Tibial nerve (tissue), 4 donors: ENCODE measurements around the gene PTGER1. TPM values are rescaled to one million over a fixed set of nuclear protein-coding genes. Genes with fewer than 3 reads are reported as not detected.

Experiments used
- DNase-seq, 2 donors: peaks; one replicate each; pipeline ENCODE4 v3.0.0-alpha.2; 2019; ENCODE audit warnings: low spot score in 2 of 2
- H3K27ac ChIP-seq, 4 donors: fragments of 200-600 bp; sonication (generic) in 3 of 4; one replicate each; pipeline ENCODE4 v1.5.1; 2017 to 2019; ENCODE audit warnings: mild to moderate bottlenecking in 1 of 4
- H3K27me3 ChIP-seq, 2 donors: fragments of 200-600 bp; sonication (generic) in 1 of 2; one replicate each; pipeline versions ENCODE4 v1.5.1 to v1.6.0; 2017 to 2019
- H3K36me3 ChIP-seq, 3 donors: fragments of 200-600 bp; sonication (generic); one replicate each; pipeline ENCODE4 v1.5.1; 2018 to 2019
- H3K4me1 ChIP-seq, 4 donors: fragments of 200-600 bp; sonication (generic) in 3 of 4; one replicate each; pipeline ENCODE4 v1.5.1; 2017 to 2019
- H3K4me3 ChIP-seq, 4 donors: fragments of 200-600 bp; sonication (generic) in 3 of 4; one replicate each; pipeline ENCODE4 v1.5.1; 2017 to 2019; ENCODE audit warnings: mild to moderate bottlenecking in 1 of 4, moderate library complexity in 1 of 4
- H3K9me3 ChIP-seq, 4 donors: fragments of 200-600 bp; sonication (generic) in 3 of 4; one replicate each; pipeline ENCODE4 v1.5.1; 2017 to 2019
- EP300 ChIP-seq, 2 donors: sonication (generic); formaldehyde crosslinking; IDR thresholded peaks; one replicate each; pipeline ENCODE4 v1.6.1; 2017; ENCODE audit warnings: antibody characterized with exemption in 2 of 2, mild to moderate bottlenecking in 1 of 2
- POLR2A ChIP-seq, 2 donors: fragments of 450-650 bp; IDR thresholded peaks; one replicate each; pipeline ENCODE4 v1.6.1; 2017; ENCODE audit warnings: antibody characterized with exemption in 2 of 2, mild to moderate bottlenecking in 2 of 2, moderate library complexity in 2 of 2
- WGBS, 2 donors: methylation state at CpG; one replicate each; pipeline ENCODE4 v1.1.5; 2018; 5-methylcytosine and 5-hydroxymethylcytosine counted together
- total RNA-seq, 4 donors: library from RNA; depleted of rRNA; stranded (reverse); fragments of >200 nt; gene quantifications; one replicate each; pipeline ENCODE4 v1.1.0, GENCODE V29; 2016
- TF ChIP-seq, protein P1 (sequence below), 5 experiments: fragments of 200-600 bp in 3 of 5; fragments of 450-650 bp in 2 of 5; sonication (generic) in 3 of 5; IDR thresholded peaks; one replicate each; pipeline ENCODE4 v1.5.1; 2016 to 2019; ENCODE audit warnings: antibody characterized with exemption in 5 of 5, mild to moderate bottlenecking in 3 of 5, moderate library complexity in 2 of 5

The PTGER1 gene
- total RNA-seq, 4 donors from 2014 or later, result 0.90 to 5.9 (median 3.5) TPM

GRCh38 chr19:14473978-14474578 lies 1.1 kb downstream of the PTGER1 start:
- no peak overlapping the region for H3K27ac ChIP-seq
- DNase-seq, result no peak
- H3K4me3 ChIP-seq, result peak overlapping the region in 1 of 4 donors; percentile 40
- H3K4me1 ChIP-seq, result peaks cover 0 to 67% (median 26%) of the 10 kb centered on the region in 4 donors
- H3K27me3 ChIP-seq, result peaks cover 0 to 34% of the 10 kb centered on the region in 2 donors
- TF ChIP-seq EP300 (IDR thresholded peaks at IDR 0.05), result no peak
- TF ChIP-seq, protein P1, sequence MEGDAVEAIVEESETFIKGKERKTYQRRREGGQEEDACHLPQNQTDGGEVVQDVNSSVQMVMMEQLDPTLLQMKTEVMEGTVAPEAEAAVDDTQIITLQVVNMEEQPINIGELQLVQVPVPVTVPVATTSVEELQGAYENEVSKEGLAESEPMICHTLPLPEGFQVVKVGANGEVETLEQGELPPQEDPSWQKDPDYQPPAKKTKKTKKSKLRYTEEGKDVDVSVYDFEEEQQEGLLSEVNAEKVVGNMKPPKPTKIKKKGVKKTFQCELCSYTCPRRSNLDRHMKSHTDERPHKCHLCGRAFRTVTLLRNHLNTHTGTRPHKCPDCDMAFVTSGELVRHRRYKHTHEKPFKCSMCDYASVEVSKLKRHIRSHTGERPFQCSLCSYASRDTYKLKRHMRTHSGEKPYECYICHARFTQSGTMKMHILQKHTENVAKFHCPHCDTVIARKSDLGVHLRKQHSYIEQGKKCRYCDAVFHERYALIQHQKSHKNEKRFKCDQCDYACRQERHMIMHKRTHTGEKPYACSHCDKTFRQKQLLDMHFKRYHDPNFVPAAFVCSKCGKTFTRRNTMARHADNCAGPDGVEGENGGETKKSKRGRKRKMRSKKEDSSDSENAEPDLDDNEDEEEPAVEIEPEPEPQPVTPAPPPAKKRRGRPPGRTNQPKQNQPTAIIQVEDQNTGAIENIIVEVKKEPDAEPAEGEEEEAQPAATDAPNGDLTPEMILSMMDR (IDR thresholded peaks at IDR 0.05), result no peak
- no peak for TF ChIP-seq POLR2A (IDR thresholded peaks at IDR 0.05)
- WGBS, 2 donors, result 25 to 33% methylated on average over 13 to 44 of the region's 53 CpGs
- no peaks in the 10 kb centered on the region for H3K9me3 ChIP-seq
- peaks cover 0 to 48% (median 5%) of the 10 kb centered on the region in 3 donors for H3K36me3 ChIP-seq

GRCh38 chr19:14473073-14473977 lies 1.8 kb downstream of the PTGER1 start:
- peaks cover 0 to 48% (median 5%) of the 10 kb centered on the region in 3 donors for H3K36me3 ChIP-seq
- no peak overlapping the region for H3K27ac ChIP-seq
- TF ChIP-seq, protein P1 (IDR thresholded peaks at IDR 0.05), result no peak
- TF ChIP-seq POLR2A (IDR thresholded peaks at IDR 0.05) (no peak), EP300 (IDR thresholded peaks at IDR 0.05) (no peak)
- no peak for DNase-seq
- H3K9me3 ChIP-seq, result no peaks in the 10 kb centered on the region
- 12 to 15% methylated on average over 40 to 65 of the region's 97 CpGs for WGBS, 2 donors
- H3K4me3 ChIP-seq, result peak overlapping the region in 1 of 4 donors; percentile 40
- H3K4me1 ChIP-seq, result peaks cover 0 to 67% (median 26%) of the 10 kb centered on the region in 4 donors
- H3K27me3 ChIP-seq, result peaks cover 0 to 34% of the 10 kb centered on the region in 2 donors

- DNase-seq, result peak; percentile 38 to 68
Measured at GRCh38 chr19:14472202-14472938, 2.8 kb downstream of the PTGER1 start.

GRCh38 chr19:14471436-14472187 lies 3.5 kb downstream of the PTGER1 start:
- Histone ChIP-seq H3K9me3 (no peaks in the 10 kb centered on the region), H3K36me3 (peaks cover 4 to 51% (median 5%) of the 10 kb centered on the region in 3 donors), H3K27me3 (peaks cover 0 to 34% of the 10 kb centered on the region in 2 donors), H3K27ac (no peak overlapping the region), H3K4me3 (no peak overlapping the region), H3K4me1 (peaks cover 0 to 51% (median 26%) of the 10 kb centered on the region in 4 donors)
- TF ChIP-seq, protein P1 (IDR thresholded peaks at IDR 0.05), result no peak
- TF ChIP-seq EP300 (IDR thresholded peaks at IDR 0.05) (no peak), POLR2A (IDR thresholded peaks at IDR 0.05) (no peak)
- DNase-seq, result no peak
- WGBS, 2 donors, result 56 to 63% methylated on average over 46 of the region's 46 CpGs

More at GRCh38 chr19:14472202-14472938, 2.8 kb downstream of the PTGER1 start:
- Histone ChIP-seq H3K4me1 (peaks cover 0 to 58% (median 26%) of the 10 kb centered on the region in 4 donors), H3K36me3 (peaks cover 4 to 48% (median 5%) of the 10 kb centered on the region in 3 donors), H3K9me3 (no peaks in the 10 kb centered on the region), H3K27me3 (peaks cover 0 to 34% of the 10 kb centered on the region in 2 donors), H3K27ac (no peak overlapping the region), H3K4me3 (peak overlapping the region in 1 of 4 donors; percentile 24)
- WGBS, 2 donors, result 4 to 5% methylated on average over 45 to 62 of the region's 66 CpGs
- TF ChIP-seq, protein P1 (IDR thresholded peaks at IDR 0.05), result peak; percentile 94 to 100 (median 97)
- no peak for TF ChIP-seq POLR2A (IDR thresholded peaks at IDR 0.05)
- peak in 1 of 2 donors; percentile 39 for TF ChIP-seq EP300 (IDR thresholded peaks at IDR 0.05)
